GM04503 (cell line): ENCODE data around the gene ZBTB2.
A peak's percentile ranks its signal among the peaks of the same experiment; 100 is the strongest.

Experiments used
- DNase-seq: peaks from one replicate; pipeline ENCODE4 v3.0.0-alpha.2; 2012; ENCODE audit warnings: low read depth

The ZBTB2 gene, protein sequence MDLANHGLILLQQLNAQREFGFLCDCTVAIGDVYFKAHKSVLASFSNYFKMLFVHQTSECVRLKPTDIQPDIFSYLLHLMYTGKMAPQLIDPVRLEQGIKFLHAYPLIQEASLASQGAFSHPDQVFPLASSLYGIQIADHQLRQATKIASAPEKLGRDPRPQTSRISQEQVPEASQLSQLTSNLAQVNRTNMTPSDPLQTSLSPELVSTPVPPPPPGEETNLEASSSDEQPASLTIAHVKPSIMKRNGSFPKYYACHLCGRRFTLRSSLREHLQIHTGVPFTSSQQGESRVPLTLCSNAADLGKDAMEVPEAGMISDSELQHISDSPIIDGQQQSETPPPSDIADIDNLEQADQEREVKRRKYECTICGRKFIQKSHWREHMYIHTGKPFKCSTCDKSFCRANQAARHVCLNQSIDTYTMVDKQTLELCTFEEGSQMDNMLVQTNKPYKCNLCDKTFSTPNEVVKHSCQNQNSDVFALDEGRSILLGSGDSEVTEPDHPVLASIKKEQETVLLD

DNA sequence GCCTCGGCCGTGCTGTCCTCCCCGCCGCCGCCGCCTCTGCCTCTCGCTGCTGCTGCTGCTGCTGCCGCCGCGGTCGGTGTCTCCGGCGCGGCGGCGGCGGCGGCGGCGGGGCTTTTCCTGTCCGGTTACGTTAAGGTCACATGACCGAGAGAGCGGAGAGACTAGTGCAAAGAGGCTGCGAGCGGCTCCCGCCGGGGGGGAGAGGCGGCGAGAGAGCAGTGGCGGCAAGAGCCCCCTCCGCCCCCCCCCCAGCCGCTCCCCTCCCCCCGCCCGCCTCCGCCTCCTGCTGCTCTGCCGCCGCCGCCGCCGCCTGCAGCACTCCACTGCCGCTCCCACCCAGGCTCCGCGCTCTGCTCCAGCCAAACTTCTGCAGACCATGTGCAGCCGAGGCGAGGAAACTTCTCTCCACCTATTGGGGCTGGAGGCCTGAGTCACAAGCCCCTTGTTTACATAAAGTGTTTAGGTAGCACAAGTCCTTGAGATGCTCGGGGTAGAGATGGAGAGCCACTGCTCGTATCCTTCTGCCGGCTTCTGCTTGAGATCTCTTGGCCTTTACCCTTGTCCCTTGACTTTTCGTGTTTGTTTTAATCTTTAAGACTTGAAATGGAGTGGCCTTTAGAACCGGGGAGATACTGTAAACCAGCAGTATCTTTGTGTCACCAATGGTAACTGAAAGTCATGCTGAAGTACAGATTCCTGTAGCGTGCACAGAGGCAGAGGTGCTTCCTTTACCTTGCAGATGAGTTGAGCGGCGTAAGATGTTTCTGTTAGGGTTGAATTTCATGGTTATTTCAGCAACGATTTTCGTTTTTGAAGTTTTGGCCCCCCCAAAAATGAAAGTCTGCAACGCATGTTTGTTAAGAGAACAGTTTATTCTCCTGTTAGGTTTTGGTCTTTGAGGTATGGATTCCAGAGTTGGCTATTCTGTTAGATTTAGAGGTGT is at the start of gene ZBTB2:
Gene ZBTB2, minus strand, starts transcription at position 89 of the 943 bp plus-strand sequence. CDS start 17,922 bp downstream, outside the sequence.
- no peak for DNase-seq

GRCh38 chr6:151440930-151441329 is 49.6 kb upstream of the ZBTB2 start:
- no peak for DNase-seq

DNA sequence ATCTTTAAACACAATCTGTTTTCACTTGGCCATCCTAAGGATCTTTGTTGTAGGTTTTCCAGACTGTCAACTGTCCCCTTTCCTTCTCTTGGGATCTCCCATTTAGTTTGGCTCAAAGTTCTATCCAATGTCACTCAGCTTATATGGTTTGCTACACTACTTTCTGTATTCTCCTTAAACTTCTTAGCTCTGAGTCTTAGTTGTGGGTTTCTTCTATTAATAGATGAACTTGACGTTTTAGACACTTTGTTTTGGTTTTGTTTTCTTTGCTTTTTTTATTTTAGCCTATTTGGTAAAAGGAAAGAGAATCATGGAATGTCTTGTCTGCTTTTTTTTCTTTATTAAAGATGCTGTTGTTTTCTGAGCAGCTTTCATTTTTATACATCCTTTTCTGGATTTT is 49.1 kb upstream of the ZBTB2 start:
- no peak for DNase-seq

DNA sequence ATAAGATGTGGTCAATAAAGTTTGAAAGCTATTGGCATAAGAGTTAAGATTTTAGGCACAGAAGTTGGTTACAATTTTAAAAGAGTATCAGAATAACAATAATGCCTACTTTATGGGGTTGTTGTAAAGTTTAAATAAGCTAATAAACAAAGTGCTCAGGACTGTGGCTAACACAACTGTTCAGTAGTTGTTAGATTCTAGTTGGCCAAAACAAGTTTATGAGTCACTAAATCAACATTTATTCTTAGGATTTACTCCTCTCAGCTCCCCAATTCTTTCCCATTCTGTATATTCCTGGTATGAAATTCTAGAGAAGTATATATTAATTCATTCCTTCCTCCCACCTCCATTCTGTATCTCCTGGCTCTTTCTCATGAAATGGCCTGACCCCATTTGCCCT is 46.0 kb upstream of the ZBTB2 start:
- no peak for DNase-seq

- peak; percentile 84 for DNase-seq
Measured at GRCh38 chr6:151436802-151437201, 45.4 kb upstream of the ZBTB2 start.

- DNase-seq = no peak
Measured at GRCh38 chr6:151436300-151436699, 44.9 kb upstream of the ZBTB2 start.

- DNase-seq = no peak
Measured at GRCh38 chr6:151434369-151434768, 43.0 kb upstream of the ZBTB2 start.

DNA sequence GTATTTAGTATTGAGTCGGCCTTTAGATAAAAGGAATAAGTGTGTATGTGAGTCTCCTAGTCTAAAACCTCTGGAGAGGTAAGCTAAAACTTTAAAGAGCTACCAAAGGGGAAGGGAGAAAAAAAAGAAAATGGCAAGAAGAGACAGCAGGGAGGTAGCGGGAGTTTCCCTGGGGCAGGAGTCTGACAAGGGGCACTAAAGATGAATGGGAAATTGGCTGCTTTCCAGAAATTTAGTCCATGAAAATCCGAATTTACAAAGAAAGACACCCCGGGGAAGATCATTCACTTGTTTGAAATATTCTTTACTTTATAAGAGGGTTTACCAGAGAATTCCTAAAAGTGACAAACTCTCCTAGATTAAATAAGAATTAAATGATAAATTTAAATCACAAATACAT is 41.3 kb upstream of the ZBTB2 start:
- no peak for DNase-seq

- DNase-seq = no peak
Measured at GRCh38 chr6:151431337-151431736, 40.0 kb upstream of the ZBTB2 start.

GRCh38 chr6:151430886-151431285 is 39.5 kb upstream of the ZBTB2 start:
- no peak for DNase-seq

GRCh38 chr6:151428093-151428735 is 36.9 kb upstream of the ZBTB2 start:
- DNase-seq = no peak

GRCh38 chr6:151425561-151425960 is 34.2 kb upstream of the ZBTB2 start:
- DNase-seq = no peak

GRCh38 chr6:151422981-151423380 is 31.6 kb upstream of the ZBTB2 start:
- DNase-seq = no peak

GRCh38 chr6:151417477-151417876 is 26.1 kb upstream of the ZBTB2 start:
- DNase-seq = no peak

DNA sequence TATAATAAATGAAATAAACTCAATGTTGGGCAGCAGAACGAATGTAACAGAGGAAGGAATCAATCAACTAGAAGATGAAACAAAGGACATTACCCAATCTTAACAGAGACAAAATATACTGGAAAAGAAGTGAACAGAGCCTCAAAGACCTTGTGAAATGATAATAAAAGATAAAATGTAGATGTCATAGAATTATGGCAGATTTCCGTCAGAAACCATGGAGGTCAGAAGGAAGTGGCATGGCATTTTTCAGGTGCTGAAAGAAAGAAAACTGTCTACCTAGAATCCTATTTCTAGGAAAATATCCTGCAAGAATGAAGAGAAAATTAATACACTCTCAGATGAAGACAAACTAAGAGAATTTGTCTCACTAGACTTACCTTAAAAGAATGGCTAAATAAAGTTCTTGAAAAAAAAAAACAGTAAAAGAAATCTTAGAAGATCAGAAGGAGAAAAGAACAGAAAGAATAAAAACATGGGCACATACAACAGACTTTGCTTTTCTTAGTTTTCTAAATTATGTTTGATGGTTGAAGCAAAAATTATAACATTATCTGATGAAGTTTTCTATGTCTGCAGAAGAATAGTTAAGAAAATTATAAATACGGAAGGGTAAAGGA is 23.4 kb upstream of the ZBTB2 start:
- no peak for DNase-seq

DNA sequence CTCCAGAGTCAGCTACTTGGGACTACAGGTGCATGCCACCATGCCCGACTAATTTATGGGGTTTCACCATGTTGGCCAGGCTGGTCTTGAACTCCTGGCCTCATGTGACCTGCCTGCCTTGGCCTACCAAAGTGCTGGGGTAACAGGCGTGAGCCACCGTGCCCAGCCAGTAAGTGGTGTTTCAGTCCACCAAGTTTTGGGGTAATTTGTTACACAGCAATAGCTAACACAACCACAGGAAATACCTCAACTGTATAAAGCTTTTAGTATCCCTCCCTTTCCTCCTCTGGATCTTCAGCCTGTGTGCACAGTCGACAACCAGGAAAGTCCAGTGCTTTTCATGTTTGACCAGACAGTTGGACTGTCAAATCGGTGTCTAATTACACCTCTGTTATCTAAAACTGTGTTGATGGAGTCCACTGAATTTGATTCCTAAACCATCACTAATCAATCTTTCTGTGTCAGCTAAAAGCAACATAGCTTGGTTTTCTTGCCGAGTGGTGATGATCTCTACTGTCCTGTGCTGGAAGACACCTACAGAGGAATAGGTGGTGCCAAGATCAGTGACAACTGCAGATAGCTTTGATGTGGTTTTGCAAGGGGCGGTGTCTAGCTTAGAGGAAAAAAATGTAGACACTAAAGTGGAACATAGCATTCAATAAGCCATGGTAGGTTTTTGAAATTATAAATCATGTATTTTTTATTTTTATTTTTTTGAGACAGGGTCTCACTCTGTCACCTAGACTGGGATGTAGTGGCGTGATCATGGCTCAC is 22.2 kb upstream of the ZBTB2 start:
- no peak for DNase-seq

- no peak for DNase-seq
Measured at GRCh38 chr6:151412909-151413308, 21.6 kb upstream of the ZBTB2 start.

GRCh38 chr6:151409679-151410078 is 18.3 kb upstream of the ZBTB2 start:
- DNase-seq = no peak

DNA sequence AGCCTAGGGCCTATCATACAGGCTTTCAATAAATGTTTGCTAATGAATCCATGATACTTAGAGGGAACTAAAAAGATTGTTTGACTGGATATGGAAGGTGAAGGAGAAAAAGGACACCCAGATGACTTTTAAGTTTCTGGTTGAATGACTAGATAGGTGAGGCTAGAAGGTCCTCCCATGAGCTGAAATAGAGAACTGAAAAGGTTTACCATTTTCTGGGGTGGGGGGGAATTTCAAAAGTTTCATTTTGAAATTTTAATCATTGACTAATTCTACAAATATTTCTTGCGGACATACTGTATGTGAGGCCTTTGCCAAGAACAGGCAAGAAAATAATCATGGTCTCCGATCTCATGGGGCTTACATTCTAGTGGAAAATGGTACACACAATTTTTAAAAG is 17.9 kb upstream of the ZBTB2 start:
- no peak for DNase-seq

DNA sequence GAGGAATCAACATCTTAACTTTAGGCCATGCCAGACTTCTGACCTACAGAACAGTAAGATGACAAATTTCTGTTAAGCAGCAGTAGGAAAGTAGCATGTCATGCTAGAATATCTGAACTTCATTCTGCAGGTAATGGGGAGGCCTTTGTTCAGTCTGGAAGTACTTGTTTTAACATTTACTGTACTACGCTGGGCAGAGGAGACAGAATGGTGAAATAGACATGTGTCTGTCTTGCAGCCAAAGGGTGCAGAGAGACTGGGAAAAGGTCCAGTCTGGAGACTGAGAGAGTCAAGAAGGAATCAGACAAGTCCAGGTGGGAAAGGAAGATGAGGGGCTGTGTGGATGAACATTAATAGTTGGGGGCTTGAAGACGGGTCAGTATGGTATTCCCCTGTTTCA is 17.5 kb upstream of the ZBTB2 start:
- no peak for DNase-seq

GRCh38 chr6:151403919-151404308 is 12.6 kb upstream of the ZBTB2 start:
- DNase-seq = no peak
